Fibroblast of skin of back (primary cell): Measurements from ENCODE around the gene PARP6.
A peak's percentile ranks its signal among the peaks of the same experiment; 100 is the strongest.
"Not testable (repeated sequence)": the region's sequence is repeated elsewhere in the genome, so short reads cannot be mapped to it uniquely, and the experiment has no call there.

Source experiments
- DNase-seq: peaks from one replicate; pipeline ENCODE4 v3.0.0-alpha.2; 2013

PARP6 gene

DNA sequence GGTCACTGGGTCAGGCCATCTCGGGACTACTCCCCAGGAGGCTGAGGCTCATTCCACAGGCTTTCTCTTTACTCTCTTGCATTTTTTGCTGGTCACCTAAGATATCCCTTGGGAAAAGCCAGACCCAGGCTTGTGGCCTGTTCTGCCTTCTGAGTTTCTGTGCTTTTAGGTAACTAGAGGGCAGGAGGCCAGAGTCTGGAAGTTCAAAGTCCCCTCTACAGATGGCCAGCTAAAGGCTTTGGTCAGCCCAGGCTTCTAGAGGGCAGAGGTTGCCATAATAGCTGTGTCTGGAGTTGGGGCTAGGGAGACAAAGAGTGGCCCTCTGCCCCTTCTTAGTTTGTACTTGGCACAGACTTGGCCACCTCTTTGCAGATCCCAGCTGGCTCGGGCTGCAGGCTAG lies 8.4 kb upstream of the PARP6 start:
- DNase-seq: peak; percentile 2

DNA sequence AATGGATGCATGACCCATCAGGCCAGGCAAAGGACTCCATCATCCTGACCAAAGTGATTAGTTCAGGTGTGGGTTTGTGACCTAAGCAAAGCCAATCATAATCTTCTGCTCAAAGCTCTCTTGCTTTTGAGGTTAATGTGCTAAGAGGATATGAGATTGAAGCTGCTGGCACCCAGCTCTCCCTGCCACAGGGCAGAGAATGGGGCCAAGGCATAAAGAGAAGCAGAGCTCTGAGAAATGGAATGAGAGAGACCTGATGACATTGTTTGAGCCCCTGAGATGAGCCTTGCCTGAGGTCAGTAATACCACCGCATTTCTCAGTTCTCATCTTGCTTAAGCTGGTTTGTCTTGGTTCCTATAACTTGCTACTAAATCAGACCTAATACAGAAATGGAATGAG lies 6.4 kb upstream of the PARP6 start:
- no peak for DNase-seq

DNA sequence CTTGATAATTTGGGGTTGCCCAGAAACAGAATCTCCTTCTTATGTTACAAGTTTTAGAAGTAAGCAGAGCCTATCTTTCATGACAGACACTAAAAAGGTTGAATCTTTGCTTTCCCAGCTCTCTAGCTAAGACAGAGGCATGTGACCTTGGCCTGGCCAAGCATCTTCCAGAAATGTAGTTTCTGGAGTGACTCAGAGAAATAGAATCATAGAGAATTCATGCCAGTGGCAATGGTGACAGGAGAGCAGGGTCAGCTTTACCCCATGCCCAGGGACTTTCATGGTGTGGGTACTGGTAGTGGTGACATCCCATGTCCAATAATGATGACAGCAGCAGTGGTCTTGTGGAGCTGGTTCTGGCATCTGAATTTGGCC lies 4.0 kb upstream of the PARP6 start:
- DNase-seq: no peak

DNA sequence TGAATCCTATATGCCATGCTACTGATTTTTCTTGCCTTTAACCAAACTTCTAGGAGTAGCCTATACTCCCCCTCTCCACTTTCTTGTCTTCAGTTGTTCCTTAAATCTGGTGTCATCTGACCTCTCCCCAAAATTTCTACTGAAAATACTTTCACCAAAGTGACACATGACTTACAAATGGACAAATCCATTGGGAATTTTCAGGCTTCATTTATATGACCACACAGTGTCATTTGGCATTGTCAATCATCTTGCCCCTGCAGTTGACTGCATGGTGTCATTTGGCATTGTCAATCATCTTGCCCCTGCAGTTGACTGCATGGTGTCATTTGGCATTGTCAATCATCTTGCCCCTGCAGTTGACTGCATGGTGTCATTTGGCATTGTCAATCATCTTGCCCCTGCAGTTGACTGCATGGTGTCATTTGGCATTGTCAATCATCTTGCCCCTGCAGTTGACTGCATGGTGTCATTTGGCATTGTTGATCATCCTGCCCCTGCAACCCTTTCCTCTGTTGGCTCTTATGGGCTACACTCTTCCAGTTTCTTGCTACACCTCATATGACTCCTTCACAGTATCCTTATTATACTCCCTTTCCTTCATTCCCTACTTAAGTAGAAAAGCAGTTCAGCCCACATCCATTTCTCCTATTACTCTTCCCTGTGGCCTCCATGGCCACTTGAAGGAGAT lies 3.4 kb upstream of the PARP6 start:
- DNase-seq: not testable (repeated sequence)

DNA sequence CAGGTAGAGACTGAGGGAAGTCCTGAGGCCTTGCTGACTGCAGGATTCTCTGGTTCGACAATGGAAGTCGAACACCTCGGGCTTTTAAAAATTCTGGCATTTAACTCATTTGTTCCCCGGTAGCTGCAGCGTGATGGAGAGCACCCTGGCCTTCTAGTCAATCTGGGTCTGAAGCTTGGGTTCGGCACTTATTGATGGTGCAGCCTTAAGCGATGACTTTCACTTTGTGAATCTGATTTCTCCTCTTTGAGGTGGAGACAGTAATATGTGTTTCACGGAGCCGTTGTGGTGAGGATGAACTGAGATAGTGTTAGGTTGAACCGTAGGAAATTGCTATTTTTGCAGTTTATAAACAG lies 621 bp upstream of the PARP6 start:
- DNase-seq: no peak

DNA sequence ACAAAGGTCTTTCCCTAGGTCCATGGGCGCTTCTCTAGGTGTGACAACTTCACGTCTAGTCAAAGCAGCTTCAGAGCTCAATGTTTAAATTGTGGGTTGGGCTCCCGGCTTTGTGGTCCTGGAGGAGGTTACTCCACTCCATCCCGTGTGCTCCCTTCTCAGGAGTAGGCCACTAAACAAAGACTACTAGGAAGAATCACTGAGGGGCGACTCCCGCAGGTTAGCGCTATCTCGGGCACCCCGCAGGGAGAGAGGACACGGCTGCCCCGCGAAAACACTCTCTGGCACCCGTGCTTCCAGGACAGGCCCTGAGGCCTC lies 500 bp downstream of the PARP6 start:
- peak; percentile 15 for DNase-seq

DNA sequence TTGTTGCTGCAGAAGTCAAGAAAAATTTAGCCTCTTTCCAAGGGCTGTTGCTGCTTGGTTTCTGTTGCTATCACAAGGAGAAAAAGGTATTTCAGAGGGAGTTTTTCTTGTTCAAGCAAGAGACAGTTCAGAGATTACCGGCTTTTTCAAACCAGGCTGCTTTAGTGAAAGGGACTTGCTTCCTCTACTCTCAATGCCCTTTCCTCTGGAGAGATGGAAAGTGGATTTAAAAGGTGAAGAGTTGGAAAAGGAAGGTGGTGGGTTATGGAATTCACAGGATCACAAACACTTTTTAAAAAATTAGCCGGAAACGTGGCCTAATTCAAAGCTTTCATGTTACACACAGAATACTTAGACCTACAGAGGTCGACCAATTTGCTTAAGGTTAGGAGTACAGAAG lies 1.1 kb downstream of the PARP6 start:
- DNase-seq: no peak

DNA sequence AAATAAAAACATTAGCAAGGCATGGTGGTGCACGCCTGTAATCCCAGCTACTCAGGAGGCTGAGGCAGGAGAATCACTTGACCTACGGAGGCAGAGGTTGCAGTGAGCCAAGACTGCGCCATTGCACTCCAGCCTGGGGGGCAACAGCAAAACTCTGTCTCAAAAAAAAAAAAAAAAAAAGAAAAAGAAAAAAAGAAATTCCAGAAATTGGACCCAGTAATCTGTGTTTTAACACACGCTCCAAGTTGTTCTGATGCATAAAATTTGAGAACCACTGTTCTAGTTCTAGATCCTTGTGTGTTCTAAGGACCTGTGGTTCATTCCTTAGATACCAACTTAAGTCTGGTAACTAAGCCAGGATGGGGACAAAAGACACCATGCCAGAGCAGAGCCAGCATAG lies 2.6 kb downstream of the PARP6 start:
- DNase-seq: no peak

DNA sequence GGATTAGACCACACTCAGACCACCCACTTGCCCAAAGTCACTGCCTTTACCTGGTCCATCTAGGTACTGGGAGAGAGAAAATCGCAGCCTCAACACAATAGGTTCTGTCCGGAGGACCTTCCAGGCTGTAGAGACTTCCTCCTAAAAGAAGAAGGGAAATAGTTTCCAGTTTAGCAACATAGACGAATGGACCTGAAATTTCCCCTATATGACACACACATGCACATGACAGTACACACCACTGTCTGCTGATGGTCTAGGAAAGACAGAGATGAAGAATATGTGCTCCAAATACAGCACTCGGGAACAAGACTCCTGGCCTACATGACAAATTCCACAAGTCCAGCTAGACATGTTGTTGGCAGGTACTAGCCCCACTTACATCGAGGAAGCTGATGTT lies 7.3 kb downstream of the PARP6 start:
- DNase-seq: no peak

DNA sequence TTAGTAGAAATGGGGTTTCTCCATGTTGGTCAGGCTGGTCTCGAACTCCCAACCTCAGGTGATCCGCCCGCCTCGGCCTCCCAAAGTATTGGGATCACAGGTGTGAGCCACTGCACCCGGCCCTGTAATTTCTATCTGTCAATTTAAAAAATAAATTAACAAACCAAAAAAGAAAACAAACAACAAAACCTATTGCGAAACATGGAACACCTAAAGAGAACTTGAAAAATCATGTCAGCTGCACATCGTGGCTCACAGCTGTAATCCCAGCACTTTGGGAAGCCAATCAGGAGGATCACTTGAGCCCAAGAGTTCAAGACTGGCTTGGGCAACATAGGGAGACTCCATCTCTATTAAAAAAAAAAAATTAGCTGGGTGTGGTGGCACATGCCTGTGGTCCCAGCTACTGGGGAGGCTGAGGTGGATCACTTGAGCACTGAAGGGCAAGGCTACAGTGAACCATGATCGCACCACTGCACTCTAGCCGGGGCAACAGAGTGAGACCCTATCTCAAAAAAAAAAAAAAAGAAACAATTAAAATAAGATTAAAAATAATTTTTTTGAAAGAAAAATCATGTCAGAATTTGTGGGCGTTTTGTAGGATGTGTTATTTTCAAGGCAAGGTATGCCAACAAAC lies 19.6 kb downstream of the PARP6 start:
- no peak for DNase-seq

DNA sequence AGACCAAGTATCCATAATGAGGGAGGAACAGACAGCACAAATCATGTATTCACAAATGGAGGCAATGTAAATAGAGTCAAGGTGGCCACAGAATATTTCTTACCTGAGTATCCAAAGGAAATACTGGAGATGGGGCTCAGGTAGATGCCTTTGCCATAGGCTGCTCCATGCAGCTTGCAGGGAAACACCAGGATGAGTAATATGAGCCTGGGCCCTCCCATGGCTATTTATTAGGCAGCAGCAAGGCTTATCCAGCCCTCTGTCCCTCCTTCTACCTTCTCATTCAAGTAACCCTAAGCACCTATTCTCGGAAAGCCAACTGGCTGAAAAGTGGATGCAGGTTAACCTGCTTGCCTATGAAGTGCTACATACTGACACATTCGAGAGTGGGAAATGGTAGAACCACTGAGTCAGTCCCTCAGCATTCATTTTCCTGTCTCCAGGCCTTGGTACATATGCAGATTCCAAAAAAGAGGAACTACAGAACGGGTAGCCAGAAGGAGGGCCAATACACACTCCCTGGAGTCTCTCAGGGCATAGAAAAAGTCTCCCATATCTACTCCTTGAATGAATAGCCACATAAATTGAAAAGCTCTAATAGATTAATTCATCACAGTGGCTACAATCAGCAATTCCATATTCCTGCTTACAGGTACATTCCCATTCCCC lies 23.1 kb downstream of the PARP6 start:
- no peak for DNase-seq

DNA sequence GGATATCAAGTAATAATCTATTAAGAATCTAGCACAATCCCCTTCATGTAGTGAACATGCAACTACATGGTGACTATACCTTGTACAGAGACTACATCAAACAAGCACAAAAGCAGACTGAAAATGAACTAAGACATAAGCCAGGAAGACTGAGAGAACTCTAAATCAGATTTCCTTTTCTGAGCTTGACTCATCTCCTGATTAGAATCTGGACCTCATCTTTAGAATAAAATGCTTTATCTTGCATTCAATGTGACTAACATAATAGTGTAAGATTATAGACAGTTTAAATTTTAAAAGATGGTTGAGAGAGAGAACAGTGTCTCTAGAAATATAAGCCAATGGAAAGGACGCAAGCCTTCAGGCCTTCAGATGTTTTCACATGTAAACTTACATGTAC lies 23.8 kb downstream of the PARP6 start:
- no peak for DNase-seq

DNA sequence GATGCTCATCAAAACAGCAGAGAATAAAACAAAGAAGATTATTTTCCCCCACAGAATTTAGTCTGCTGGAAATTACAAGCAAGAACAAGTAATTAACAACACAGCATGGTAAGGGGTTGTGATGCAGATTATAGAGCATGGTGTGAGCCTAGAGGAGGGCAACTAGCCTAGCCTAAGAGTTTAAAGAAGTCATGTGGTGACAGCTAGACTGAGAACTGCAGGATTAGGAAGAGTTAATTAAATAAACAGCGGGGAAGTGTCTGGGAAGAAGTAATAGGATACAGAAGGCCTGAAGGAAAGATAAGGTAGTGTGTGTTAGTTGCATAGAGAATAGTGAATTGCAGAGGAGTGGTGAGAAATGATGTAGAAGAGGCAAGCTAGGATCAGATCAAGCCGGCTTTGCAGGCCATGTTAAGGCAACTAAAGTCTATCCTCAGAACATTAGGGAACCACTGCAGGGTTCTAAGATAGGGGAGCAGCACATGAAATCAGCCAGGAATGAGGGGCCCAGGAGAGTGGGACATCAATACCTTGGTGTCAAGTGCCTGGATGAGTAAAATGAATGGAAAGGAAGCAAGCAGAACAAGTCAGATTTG lies 29.5 kb downstream of the PARP6 start:
- no peak for DNase-seq

DNA sequence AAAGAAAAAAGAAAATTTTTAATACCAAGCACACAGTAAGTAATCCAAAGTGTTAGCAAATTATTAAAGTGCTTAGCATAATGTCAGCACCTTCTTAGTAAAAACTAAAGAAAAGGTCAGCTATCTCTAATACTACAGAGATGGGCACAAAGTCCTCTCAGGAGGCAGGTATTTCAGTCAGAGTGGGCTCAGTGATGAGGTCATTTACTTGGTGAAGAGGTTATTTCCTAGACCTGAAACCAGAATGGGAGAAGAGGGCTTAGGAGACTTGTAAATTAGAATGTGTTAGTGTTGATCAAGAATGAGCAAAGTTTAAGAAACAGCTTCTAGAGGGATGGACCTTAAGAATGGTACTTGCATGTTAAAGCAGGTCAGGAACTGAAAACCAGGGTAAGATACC lies 32.7 kb downstream of the PARP6 start:
- DNase-seq: no peak

DNA sequence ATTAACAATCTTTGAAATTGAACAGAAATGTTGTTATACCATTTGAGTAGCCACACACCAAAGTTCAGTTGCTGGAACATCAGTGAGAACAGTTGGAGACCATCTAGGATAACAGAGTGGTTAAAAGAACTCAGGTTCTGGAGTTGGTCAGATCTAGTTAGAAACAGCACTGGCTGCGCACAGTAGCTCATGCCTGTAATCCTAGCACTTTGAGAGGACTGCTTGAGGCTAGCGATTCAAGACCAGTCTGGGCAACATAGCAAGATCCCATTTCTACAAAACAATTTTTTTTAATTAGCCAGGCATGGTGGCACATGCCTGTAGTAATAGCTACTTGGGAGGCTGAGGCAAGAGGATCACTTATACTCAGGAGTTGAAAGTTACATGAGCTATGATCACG lies 33.8 kb downstream of the PARP6 start:
- DNase-seq: no peak

DNA sequence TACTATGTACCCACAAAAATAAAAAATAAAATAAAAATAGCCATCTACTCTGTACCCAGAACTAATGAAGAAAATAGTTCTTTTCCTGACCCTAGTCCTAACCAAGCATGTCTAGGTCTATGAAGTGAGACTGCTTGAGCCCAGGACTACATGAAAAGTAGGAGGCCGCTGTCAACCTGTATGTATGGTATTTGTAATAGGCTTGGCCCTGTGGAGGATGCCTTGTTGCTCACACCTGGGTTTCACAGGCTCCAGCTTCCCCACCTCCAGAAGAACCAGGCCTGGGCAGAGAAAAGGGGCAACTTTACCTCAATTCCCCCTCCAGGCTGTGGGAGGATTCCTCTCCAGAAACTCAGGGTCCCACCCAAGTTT lies 34.5 kb downstream of the PARP6 start:
- DNase-seq: no peak

DNA sequence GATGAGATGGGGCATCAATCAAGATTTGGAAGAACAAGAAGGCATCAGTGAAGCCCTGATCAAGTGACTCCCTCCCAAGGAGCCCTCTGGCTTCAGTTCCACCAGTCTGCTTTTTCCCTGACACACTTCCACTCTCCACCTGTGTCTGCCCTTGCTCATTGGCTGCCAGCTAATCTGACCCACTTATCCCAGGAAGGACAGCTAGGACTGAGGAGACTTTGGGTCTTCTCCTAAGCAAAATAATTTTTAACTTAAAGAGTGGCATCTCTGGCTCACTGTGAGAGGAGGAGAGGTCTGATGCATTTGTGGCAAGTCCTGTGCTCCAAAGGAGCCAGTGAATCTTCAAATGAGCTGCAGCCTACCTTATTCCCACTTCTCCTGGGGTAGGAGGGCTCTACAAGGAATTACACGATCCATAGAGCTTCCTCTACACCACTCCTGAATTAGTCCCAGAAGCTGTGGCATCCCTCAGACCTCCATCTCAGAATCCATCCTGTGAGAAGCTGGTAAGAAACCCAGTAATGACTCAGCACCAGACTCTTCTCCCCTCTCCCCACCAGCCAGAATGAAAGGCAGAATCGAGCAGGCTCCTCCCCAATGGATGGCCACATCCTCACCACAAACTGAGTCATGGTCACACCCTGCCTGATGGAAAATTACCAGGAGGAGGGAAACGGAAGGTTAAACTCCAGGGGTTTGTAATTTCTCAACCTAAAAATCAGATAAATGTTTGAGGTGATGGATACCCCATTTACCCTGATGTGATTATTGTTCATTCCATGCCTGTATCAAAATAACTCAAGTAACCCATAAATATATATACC lies 35.1 kb downstream of the PARP6 start:
- DNase-seq: peak; percentile 99

DNA sequence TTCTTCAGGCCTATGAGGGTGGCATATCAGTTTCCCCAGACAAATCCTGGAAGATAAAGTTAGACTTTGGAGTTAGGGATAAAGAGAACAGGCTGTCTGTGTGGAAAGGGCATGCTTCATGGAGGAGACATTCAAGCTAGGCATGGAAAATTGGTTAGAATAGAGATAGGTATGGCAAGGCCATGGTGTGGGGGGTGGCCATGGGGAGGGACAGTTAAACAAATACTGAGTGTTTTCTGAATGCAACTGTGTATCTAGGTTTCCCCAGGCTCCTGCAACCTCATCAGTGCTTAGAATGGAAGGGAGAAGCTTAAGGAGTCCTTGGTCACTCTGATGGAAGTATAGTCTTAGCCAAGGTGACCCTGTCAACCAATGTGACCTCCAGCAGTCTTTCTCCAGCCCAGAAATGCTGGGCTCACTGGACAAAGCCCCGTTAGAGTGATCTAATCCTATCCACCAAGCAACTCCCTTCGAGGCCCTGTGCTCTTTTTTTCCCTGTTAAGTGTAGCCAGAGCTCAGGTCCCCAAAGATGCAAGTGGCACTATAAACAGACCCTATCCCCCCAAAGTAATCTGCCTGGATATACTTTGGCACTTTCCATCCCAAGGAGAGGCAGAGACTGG lies 35.9 kb downstream of the PARP6 start:
- no peak for DNase-seq

DNA sequence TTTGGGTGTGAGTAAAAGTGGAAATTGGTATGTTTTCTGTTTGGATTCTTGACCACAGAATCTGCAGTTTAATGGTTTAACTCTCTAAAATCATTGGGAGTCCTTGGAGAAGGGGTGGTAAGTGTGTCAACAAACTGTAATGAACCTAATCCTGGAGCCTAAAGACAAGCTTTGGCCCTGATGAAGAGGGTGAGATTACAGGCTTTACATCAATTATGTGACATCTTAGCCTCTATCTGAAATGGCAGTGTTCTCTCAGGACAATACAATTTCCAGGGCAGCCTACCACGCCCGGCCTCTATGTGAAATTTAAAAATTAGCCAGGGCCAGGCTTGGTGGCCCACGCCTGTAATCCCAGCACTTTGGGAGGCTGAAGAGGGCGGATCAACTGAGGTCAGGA lies 37.1 kb downstream of the PARP6 start:
- DNase-seq: no peak

DNA sequence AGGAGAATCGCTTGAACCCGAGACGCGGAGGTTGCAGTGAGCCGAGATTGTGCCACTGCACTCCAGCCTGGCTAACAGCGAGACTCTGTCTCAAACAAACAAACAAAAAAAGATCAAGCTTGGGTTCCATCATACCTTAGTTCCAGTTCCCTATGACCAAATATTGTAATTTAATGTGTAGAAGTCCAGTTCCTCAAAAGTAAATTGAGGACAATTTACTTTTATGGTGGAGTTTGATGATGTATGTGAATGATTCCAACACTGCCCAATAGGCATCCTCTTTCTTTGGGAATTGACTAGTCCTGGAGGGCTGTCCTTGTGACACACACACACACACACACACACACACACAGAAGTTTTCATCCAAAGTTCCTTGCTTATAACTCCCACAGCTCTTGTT lies 38.6 kb downstream of the PARP6 start:
- no peak for DNase-seq

DNA sequence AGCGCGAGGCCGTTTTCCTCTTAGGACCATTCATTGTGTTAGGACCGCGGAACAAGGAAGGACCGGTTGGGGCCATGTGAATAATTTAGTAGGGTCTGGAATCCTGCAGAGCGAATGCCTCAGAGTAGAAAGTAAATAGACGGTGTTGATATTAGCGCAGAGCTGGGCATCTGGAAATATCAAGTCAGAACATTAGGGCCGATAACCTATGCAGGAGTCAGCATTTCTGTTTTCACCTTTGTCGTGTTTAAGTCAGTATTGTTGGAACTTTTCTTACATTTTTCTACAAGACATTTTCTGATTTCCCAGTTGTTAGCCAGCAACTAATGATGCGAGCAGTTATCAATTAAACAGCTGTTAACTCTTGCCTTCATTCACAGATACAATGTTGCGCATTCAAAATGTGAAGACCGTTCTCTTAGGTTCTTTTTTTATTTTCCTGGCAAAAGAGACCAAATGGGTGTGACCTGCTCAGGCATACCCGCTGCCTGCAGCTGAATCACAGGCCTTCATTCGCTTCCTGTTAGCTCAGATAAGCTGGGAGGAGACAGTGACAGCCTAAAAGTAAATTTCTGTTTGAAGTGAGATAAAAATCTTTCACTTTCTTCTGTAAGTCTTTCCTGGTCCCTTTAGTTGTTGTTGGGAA lies 40.4 kb downstream of the PARP6 start:
- peak; percentile 82 for DNase-seq
